ENCODE measurements around the gene PTPRG. TPM values are rescaled to one million over a fixed set of nuclear protein-coding genes. Genes with fewer than 3 reads are reported as not detected.

PTPRG gene
- total RNA-seq, 1 donor, result 148 TPM

DNA sequence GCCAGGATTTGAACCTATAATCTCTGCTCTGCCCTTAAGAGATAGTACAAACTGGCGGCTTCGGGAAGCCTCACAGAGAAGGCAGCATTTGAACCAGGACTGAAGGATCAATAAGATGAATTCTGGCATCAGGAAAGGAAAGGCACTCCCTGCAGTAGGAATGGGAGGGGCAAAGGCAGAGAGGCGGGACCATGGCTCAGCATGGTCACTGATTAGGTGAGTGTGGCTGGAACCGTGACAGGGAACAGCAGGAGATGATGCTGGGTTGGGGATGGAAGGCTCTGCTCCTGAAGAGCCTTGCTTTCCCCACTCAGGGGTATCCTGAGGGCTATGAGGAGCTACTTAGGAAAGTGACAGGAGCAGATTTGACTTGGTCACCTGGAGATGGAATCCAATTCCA, 653.5 kb downstream of the PTPRG start:
- H2AFZ ChIP-seq (ENCODE audit: low read length), result no peak overlapping the region
- no peaks in the 10 kb centered on the region for H3K4me1 ChIP-seq (ENCODE audit: insufficient read depth, low read length)
- no peaks in the 10 kb centered on the region for H3K79me2 ChIP-seq (ENCODE audit: insufficient read depth, low read length)
- H3K27me3 ChIP-seq (ENCODE audit: insufficient read depth, low read length), result no peaks in the 10 kb centered on the region
- no peak overlapping the region for H3K27ac ChIP-seq (ENCODE audit: low read depth, low read length)
- H3K4me2 ChIP-seq (ENCODE audit: insufficient read depth, low read length), result no peak overlapping the region
- TF ChIP-seq CTCF (IDR thresholded peaks at IDR 0.05; ENCODE audit: extremely low read depth, low read depth, low read length), result no peak
- no peaks in the 10 kb centered on the region for H3K9me3 ChIP-seq (ENCODE audit: low read depth, low read length)
- H4K20me1 ChIP-seq (ENCODE audit: insufficient read depth, low read length), result no peaks in the 10 kb centered on the region
- H3K36me3 ChIP-seq (ENCODE audit: insufficient read depth, low read length), result no peaks in the 10 kb centered on the region
- DNase-seq (ENCODE audit: insufficient read length, low spot score, missing footprints), result peak; percentile 44
- no peak overlapping the region for H3K4me3 ChIP-seq (ENCODE audit: insufficient read depth, low read length)

- TF ChIP-seq CTCF (IDR thresholded peaks at IDR 0.05; ENCODE audit: extremely low read depth, low read depth, low read length), result no peak
- Histone ChIP-seq H3K4me2 (ENCODE audit: insufficient read depth, low read length) (no peak overlapping the region), H3K36me3 (ENCODE audit: insufficient read depth, low read length) (no peaks in the 10 kb centered on the region), H3K4me1 (ENCODE audit: insufficient read depth, low read length) (no peaks in the 10 kb centered on the region), H2AFZ (ENCODE audit: low read length) (no peak overlapping the region), H3K9me3 (ENCODE audit: low read depth, low read length) (no peaks in the 10 kb centered on the region), H4K20me1 (ENCODE audit: insufficient read depth, low read length) (no peaks in the 10 kb centered on the region), H3K27me3 (ENCODE audit: insufficient read depth, low read length) (no peaks in the 10 kb centered on the region), H3K4me3 (ENCODE audit: insufficient read depth, low read length) (no peak overlapping the region), H3K27ac (ENCODE audit: low read depth, low read length) (no peak overlapping the region), H3K79me2 (ENCODE audit: insufficient read depth, low read length) (no peaks in the 10 kb centered on the region)
- peak; percentile 21 for DNase-seq (ENCODE audit: insufficient read length, low spot score, missing footprints)
Measured at GRCh38 chr3:62220616-62221015, 659.2 kb downstream of the PTPRG start.

DNA sequence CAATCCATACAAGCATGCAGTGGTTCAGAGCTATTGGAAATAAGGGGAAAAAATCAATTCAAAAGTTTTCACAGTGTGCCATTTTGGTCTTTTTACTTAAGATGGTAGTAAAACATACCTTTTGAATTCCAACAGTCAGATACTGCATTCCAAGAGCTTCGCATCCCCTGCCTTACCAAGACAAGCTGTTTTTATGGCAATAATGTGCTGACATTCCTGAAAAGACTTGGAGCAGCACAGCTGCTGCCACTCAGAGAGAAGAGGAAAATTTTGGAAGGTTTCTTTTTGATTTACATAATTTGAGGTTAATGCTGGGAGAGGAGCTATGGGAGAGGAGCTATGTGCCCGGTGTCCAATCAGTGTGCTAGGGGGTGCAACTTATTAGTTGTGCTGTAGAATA, 663.7 kb downstream of the PTPRG start:
- Histone ChIP-seq H4K20me1 (ENCODE audit: insufficient read depth, low read length) (no peaks in the 10 kb centered on the region), H3K9me3 (ENCODE audit: low read depth, low read length) (no peaks in the 10 kb centered on the region), H3K27ac (ENCODE audit: low read depth, low read length) (no peak overlapping the region), H3K4me2 (ENCODE audit: insufficient read depth, low read length) (no peak overlapping the region), H3K36me3 (ENCODE audit: insufficient read depth, low read length) (no peaks in the 10 kb centered on the region), H3K79me2 (ENCODE audit: insufficient read depth, low read length) (no peaks in the 10 kb centered on the region), H3K4me3 (ENCODE audit: insufficient read depth, low read length) (no peak overlapping the region), H3K4me1 (ENCODE audit: insufficient read depth, low read length) (no peaks in the 10 kb centered on the region), H2AFZ (ENCODE audit: low read length) (no peak overlapping the region), H3K27me3 (ENCODE audit: insufficient read depth, low read length) (no peaks in the 10 kb centered on the region)
- DNase-seq (ENCODE audit: insufficient read length, low spot score, missing footprints), result no peak
- no peak for TF ChIP-seq CTCF (IDR thresholded peaks at IDR 0.05; ENCODE audit: extremely low read depth, low read depth, low read length)

DNA sequence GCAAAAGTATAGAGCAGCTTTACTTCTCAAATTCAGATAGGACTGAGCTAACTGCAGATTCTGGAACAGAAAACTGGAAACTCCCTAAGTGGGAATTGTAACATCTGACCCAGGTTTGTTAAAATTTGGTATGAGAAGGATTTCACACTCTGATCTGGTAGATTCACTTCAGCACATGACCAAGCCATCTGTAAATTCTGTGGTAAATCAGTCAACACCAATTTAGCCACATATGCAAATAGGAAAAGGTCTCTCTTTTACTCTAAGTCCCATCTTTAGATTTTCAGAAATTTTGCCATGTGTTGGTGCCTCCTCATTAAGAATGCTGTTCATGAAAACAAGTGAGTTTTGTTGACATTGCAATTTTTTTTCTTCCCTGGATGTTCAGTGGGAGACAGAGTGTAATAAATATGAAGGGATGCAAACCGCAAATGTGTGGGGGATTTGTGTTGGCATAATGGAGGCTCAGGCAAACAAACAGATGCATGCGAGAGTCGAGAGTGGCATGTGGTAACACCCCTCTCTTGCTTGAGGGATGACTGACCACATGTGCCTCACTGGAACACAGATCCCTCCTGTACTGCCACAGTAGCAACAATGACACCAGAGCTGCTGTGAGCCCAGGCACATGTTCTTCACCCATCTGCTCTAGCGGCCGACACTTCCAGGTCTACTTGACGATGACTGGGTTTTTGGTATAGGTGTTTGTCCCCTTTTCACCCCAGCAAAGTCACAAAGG, 665.4 kb downstream of the PTPRG start:
- Histone ChIP-seq H3K9me3 (ENCODE audit: low read depth, low read length) (no peaks in the 10 kb centered on the region), H3K4me2 (ENCODE audit: insufficient read depth, low read length) (no peak overlapping the region), H3K27me3 (ENCODE audit: insufficient read depth, low read length) (no peaks in the 10 kb centered on the region), H3K4me3 (ENCODE audit: insufficient read depth, low read length) (no peak overlapping the region), H2AFZ (ENCODE audit: low read length) (no peak overlapping the region), H3K36me3 (ENCODE audit: insufficient read depth, low read length) (no peaks in the 10 kb centered on the region), H3K79me2 (ENCODE audit: insufficient read depth, low read length) (no peaks in the 10 kb centered on the region), H3K27ac (ENCODE audit: low read depth, low read length) (no peak overlapping the region), H4K20me1 (ENCODE audit: insufficient read depth, low read length) (no peaks in the 10 kb centered on the region), H3K4me1 (ENCODE audit: insufficient read depth, low read length) (no peaks in the 10 kb centered on the region)
- no peak for TF ChIP-seq CTCF (IDR thresholded peaks at IDR 0.05; ENCODE audit: extremely low read depth, low read depth, low read length)
- no peak for DNase-seq (ENCODE audit: insufficient read length, low spot score, missing footprints)

Data from osteoblast (primary cell).